ENCODE results near the gene SFMBT1. TPM values are rescaled to one million over a fixed set of nuclear protein-coding genes. Genes with fewer than 3 reads are reported as not detected.
A peak's percentile ranks its signal among the peaks of the same experiment; 100 is the strongest.

Gene SFMBT1
- total and polyA plus RNA-seq, 8 donors, result 4.9 to 15.8 (median 12.8) TPM

DNA sequence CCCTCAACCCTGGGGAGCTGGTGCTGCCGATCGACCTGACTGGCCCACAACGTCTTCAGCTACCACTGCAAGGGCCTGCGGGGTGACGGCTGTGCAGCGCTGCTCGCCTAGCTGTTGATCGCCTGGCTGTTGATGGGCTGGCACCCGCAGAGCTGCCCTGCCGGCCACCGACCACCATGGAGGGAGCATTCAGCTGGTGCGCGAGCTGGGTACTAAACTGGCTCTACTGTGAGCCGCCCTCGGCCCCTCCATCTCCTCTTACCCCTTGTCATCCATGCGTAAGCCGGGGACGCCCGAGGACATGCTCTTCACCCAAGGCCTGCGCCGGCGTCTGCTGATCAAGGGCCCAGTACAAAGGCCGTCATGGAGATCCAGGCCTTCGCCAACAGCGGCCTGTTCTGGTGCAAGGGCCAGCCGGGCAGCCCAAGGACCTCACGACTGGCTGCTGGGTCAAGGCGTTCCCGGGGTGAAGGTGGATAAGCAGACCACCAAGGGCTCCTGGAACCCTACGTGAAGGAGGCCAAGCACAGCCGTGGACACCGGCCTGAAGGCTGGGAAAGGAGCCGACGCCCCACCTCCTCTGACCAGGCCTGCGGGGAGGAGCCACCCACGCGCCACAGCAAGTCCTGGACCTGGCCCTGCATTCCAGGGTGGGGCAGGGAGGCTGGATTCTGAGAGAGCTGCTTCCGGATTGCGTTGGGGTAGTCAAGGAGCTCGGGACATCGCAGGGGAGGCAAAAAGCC is 46.9 kb downstream of the SFMBT1 start:
- 96 to 98% methylated on average over 39 to 41 of the region's 41 CpGs for WGBS, 2 donors
- Histone ChIP-seq H3K4me1 (peaks cover 0 to 5% (median 0%) of the 10 kb centered on the region in 3 donors), H3K9me3 (no peaks in the 10 kb centered on the region), H3K27ac (no peak overlapping the region), H3K36me3 (no peaks in the 10 kb centered on the region), H3K4me3 (no peak overlapping the region), H3K27me3 (no peaks in the 10 kb centered on the region)
- no peak for FAIRE-seq
- peak in 1 of 6 donors; percentile 55 for DNase-seq
- peak in 2 of 4 donors; percentile 18 to 19 for ATAC-seq
- TF ChIP-seq, protein P1, sequence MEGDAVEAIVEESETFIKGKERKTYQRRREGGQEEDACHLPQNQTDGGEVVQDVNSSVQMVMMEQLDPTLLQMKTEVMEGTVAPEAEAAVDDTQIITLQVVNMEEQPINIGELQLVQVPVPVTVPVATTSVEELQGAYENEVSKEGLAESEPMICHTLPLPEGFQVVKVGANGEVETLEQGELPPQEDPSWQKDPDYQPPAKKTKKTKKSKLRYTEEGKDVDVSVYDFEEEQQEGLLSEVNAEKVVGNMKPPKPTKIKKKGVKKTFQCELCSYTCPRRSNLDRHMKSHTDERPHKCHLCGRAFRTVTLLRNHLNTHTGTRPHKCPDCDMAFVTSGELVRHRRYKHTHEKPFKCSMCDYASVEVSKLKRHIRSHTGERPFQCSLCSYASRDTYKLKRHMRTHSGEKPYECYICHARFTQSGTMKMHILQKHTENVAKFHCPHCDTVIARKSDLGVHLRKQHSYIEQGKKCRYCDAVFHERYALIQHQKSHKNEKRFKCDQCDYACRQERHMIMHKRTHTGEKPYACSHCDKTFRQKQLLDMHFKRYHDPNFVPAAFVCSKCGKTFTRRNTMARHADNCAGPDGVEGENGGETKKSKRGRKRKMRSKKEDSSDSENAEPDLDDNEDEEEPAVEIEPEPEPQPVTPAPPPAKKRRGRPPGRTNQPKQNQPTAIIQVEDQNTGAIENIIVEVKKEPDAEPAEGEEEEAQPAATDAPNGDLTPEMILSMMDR (IDR thresholded peaks at IDR 0.05), result no peak
- intact Hi-C loops (cut with DNase I), result no loop called here

DNA sequence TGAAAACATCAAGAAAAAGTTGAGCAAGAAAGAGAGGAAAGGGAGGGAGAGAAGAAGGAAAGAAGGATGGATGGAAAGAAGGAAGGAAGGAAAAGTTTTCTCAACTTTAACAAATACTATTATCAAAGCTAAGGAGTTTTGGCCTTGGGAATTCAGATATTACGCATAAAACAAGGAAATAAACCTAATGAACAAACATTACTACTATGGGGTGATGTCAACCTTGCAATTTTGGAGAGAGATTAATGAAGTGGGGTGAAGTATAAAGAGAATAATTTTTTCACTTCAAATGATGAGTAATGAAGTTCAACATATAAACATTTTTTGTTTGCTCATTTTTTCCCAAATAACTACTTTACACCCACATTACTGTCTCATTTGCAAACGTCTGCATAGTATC is 55.2 kb downstream of the SFMBT1 start:
- no peak for DNase-seq
- intact Hi-C loops (cut with DNase I), result no loop called here
- TF ChIP-seq, protein P1 (IDR thresholded peaks at IDR 0.05), result no peak
- no peaks in the 10 kb centered on the region for H3K36me3 ChIP-seq
- 21 to 23% methylated on average over 2 of the region's 2 CpGs for WGBS, 2 donors
- peak in 2 of 4 donors; percentile 69 to 71 for ATAC-seq
- H3K4me3 ChIP-seq, result no peak overlapping the region
- H3K4me1 ChIP-seq, result peaks cover 4 to 12% (median 10%) of the 10 kb centered on the region in 3 donors
- no peaks in the 10 kb centered on the region for H3K9me3 ChIP-seq
- peak overlapping the region in 1 of 4 donors; percentile 47 for H3K27ac ChIP-seq
- H3K27me3 ChIP-seq, result no peaks in the 10 kb centered on the region
- no peak for FAIRE-seq

DNA sequence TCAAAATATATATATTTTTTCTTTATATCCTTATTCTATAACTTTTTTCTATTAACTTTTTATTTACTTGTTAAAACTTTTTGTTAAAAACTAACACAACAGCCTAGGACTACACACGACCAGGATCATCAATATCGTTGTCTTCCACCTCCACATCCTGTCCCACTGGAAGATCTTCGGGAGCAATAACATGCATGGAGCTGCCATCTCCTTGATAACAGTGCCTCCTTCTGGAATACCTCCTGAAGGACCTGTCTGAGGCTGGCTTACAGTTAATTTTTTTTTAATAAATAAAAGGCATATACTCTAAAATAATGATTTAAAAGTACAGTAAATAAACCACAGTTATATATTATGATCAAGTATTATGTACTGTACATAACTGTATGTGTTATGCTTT is 58.9 kb downstream of the SFMBT1 start:
- Histone ChIP-seq H3K4me3 (no peak overlapping the region), H3K9me3 (no peaks in the 10 kb centered on the region), H3K27ac (no peak overlapping the region), H3K36me3 (no peaks in the 10 kb centered on the region), H3K4me1 (peaks cover 4 to 16% (median 12%) of the 10 kb centered on the region in 3 donors), H3K27me3 (no peaks in the 10 kb centered on the region)
- ATAC-seq (peak in 2 of 4 donors; percentile 33 to 38), FAIRE-seq (no peak), DNase-seq (no peak)
- TF ChIP-seq, protein P1 (IDR thresholded peaks at IDR 0.05), result no peak
- 43 to 47% methylated on average over 3 of the region's 3 CpGs for WGBS, 2 donors
- intact Hi-C loops (cut with DNase I), result no loop called here

DNA sequence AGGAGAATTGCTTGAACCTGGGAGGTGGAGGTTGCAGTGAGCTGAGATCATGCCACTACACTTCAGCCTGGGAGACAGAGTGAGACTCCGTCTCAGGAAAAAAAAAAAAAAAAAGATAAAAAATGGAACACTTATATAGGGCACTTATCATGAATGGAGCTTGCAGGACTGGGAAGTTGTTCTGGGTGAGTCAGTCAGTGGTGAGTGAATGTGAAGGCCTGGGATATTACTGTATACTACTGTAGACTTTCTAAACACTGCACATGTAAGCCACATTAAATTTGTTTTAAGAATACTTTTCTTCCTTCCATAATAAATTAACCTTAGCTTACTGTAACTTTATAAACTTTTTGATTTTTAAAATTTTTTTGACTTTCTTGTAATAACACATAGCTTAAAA is 59.8 kb downstream of the SFMBT1 start:
- DNase-seq (no peak), ATAC-seq (no peak), FAIRE-seq (no peak)
- H3K9me3 ChIP-seq, result no peaks in the 10 kb centered on the region
- TF ChIP-seq, protein P1 (IDR thresholded peaks at IDR 0.05), result no peak
- no peaks in the 10 kb centered on the region for H3K36me3 ChIP-seq
- no peak overlapping the region for H3K27ac ChIP-seq
- H3K4me1 ChIP-seq, result peaks cover 3 to 16% (median 12%) of the 10 kb centered on the region in 3 donors
- WGBS, 2 donors, result 65 to 91% methylated on average over 1 of the region's 1 CpG
- H3K4me3 ChIP-seq, result no peak overlapping the region
- intact Hi-C loops (cut with DNase I), result no loop called here
- H3K27me3 ChIP-seq, result no peaks in the 10 kb centered on the region

DNA sequence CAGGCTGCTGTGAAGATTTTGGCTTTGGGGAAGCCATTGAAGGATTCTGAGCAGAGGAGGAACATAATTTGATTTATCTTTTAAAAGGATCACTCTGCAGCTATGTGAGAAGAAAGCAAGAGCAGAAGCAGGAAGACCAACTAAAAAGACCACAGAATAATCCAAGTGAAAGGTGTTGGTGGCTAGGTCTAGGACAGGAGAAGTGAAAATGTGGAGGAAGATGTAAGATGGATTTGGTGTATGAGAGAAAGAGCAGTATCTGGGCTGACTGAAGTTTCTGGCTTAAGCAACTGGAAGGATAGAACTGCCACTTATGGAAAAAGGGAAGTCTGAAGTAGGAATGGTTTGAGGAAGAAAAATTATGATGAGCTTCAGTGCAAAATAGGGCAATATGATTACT is 62.0 kb downstream of the SFMBT1 start:
- no peak for DNase-seq
- Histone ChIP-seq H3K27me3 (no peaks in the 10 kb centered on the region), H3K27ac (no peak overlapping the region), H3K4me3 (no peak overlapping the region), H3K4me1 (peaks cover 0 to 11% (median 0%) of the 10 kb centered on the region in 3 donors), H3K36me3 (no peaks in the 10 kb centered on the region), H3K9me3 (no peaks in the 10 kb centered on the region)
- TF ChIP-seq, protein P1 (IDR thresholded peaks at IDR 0.05), result no peak
- intact Hi-C loops (cut with DNase I), result no loop called here
- FAIRE-seq, result no peak
- no peak for ATAC-seq
